OCI-LY3 (cell line): ENCODE measurements around the gene GPR55.

ENCODE experiments used
- H2AFZ ChIP-seq: fragments of 200-600, 300-600 bp; shearing (Covaris generic); 2 replicates; pipeline ENCODE4 v1.6.0; 2014; ENCODE audit warnings: antibody characterized with exemption, low read depth, low read length
- H3K27ac ChIP-seq: fragments of 200-600, 300-600 bp; sonication (generic); 2 replicates; pipeline ENCODE4 v1.5.1; 2014; ENCODE audit warnings: mild to moderate bottlenecking, low read length, moderate library complexity, mixed read lengths
- H3K27me3 ChIP-seq: fragments of 200-600, 300-600 bp; sonication (generic); 2 replicates; pipeline ENCODE4 v1.6.1; 2014; ENCODE audit warnings: low read depth, low read length, mixed read lengths
- H3K36me3 ChIP-seq: fragments of 200-600, 300-600 bp; sonication (generic); replicated peaks from 2 replicates; pipeline ENCODE3; 2014; ENCODE audit warnings: low read depth, low read length, mixed read lengths
- H3K4me1 ChIP-seq: fragments of 300-600, 200-600 bp; sonication (generic); 2 replicates; pipeline ENCODE4 v1.6.1; 2014; ENCODE audit warnings: low read length, mixed read lengths
- H3K4me2 ChIP-seq: fragments of 200-600, 300-600 bp; sonication (generic); 2 replicates; pipeline ENCODE4 v1.6.1; 2014; ENCODE audit warnings: low read length, mixed read lengths
- H3K4me3 ChIP-seq: fragments of 300-600, 200-600 bp; sonication (generic); 2 replicates; pipeline ENCODE4 v1.5.1; 2014; ENCODE audit warnings: antibody characterized with exemption, mild to moderate bottlenecking, low read length, moderate library complexity
- H3K79me2 ChIP-seq: fragments of 300-600, 200-600 bp; shearing (Covaris generic); 2 replicates; pipeline ENCODE4 v1.6.1; 2014; ENCODE audit warnings: mild to moderate bottlenecking, low read length, mixed read lengths
- H3K9ac ChIP-seq: fragments of 300-600, 200-600 bp; shearing (Covaris generic); 2 replicates; pipeline ENCODE4 v1.6.0; 2014; ENCODE audit warnings: mild to moderate bottlenecking, low read length, moderate library complexity
- H3K9me3 ChIP-seq: fragments of 200-600, 300-600 bp; shearing (Covaris generic); 2 replicates; pipeline ENCODE4 v1.6.1; 2014; ENCODE audit warnings: low read length, mixed read lengths; ENCODE audit not compliant: insufficient read depth
- H4K20me1 ChIP-seq: fragments of 200-600, 300-600 bp; sonication (generic); 2 replicates; pipeline ENCODE4 v1.6.1; 2016; ENCODE audit warnings: low read length, mixed read lengths; ENCODE audit not compliant: insufficient read depth
- CTCF ChIP-seq: fragments of 200-600, 300-600 bp; sonication (generic); IDR thresholded peaks from 2 replicates; pipeline ENCODE4 v1.5.1; 2014; ENCODE audit warnings: antibody characterized with exemption, low read length, low read depth
- EZH2phosphoT487 ChIP-seq: fragments of 200-600 bp; shearing (Covaris generic); IDR thresholded peaks from 2 replicates; pipeline ENCODE4 v1.6.1; 2018; ENCODE audit warnings: antibody characterized with exemption, mixed run types, low read depth

The GPR55 gene

GRCh38 chr2:230941202-230942180 is 16.4 kb upstream of the GPR55 start:
- Histone ChIP-seq H3K4me3 (no peak overlapping the region), H2AFZ (no peak overlapping the region), H3K27me3 (no peaks in the 10 kb centered on the region), H4K20me1 (no peaks in the 10 kb centered on the region), H3K79me2 (no peaks in the 10 kb centered on the region), H3K4me1 (peaks cover 27% of the 10 kb centered on the region), H3K4me2 (no peak overlapping the region), H3K9ac (no peak overlapping the region), H3K36me3 (no peaks in the 10 kb centered on the region), H3K9me3 (0 out of 2 replicates have a peak, but pooled peaks cover 1% of the 10 kb centered on the region), H3K27ac (no peak overlapping the region)
- TF ChIP-seq EZH2phosphoT487 (no peak), CTCF (no peak)

GRCh38 chr2:230940471-230940815 is 15.4 kb upstream of the GPR55 start:
- H4K20me1 ChIP-seq = no peaks in the 10 kb centered on the region
- no peak overlapping the region for H3K9ac ChIP-seq
- 0 out of 2 replicates have a peak, but pooled peaks cover 3% of the 10 kb centered on the region for H3K9me3 ChIP-seq
- H3K4me2 ChIP-seq = no peak overlapping the region
- H3K79me2 ChIP-seq = no peaks in the 10 kb centered on the region
- H3K36me3 ChIP-seq = no peaks in the 10 kb centered on the region
- no peaks in the 10 kb centered on the region for H3K27me3 ChIP-seq
- H3K4me1 ChIP-seq = peaks cover 27% of the 10 kb centered on the region
- no peak overlapping the region for H3K4me3 ChIP-seq
- TF ChIP-seq CTCF (no peak), EZH2phosphoT487 (no peak)
- no peak overlapping the region for H2AFZ ChIP-seq
- H3K27ac ChIP-seq = no peak overlapping the region

GRCh38 chr2:230939691-230940470 is 14.8 kb upstream of the GPR55 start:
- Histone ChIP-seq H3K4me1 (peaks cover 25% of the 10 kb centered on the region), H3K27ac (no peak overlapping the region), H2AFZ (no peak overlapping the region), H3K36me3 (no peaks in the 10 kb centered on the region), H3K4me2 (no peak overlapping the region), H3K27me3 (no peaks in the 10 kb centered on the region), H4K20me1 (no peaks in the 10 kb centered on the region), H3K9me3 (0 out of 2 replicates have a peak, but pooled peaks cover 3% of the 10 kb centered on the region), H3K9ac (no peak overlapping the region), H3K4me3 (no peak overlapping the region), H3K79me2 (no peaks in the 10 kb centered on the region)
- TF ChIP-seq CTCF = no peak
- TF ChIP-seq EZH2phosphoT487 = no peak

- Histone ChIP-seq H3K4me1 (peaks cover 17% of the 10 kb centered on the region), H3K27me3 (no peaks in the 10 kb centered on the region), H3K9ac (no peak overlapping the region), H2AFZ (no peak overlapping the region), H3K4me3 (no peak overlapping the region), H3K9me3 (0 out of 2 replicates have a peak, but pooled peaks cover 3% of the 10 kb centered on the region), H3K4me2 (no peak overlapping the region), H3K79me2 (no peaks in the 10 kb centered on the region), H3K36me3 (no peaks in the 10 kb centered on the region), H3K27ac (no peak overlapping the region), H4K20me1 (no peaks in the 10 kb centered on the region)
- TF ChIP-seq CTCF = no peak
- TF ChIP-seq EZH2phosphoT487 = no peak
Observed at GRCh38 chr2:230939066-230939591, 14.1 kb upstream of the GPR55 start.
